Lower leg skin (tissue), 3 donors: ENCODE measurements around the gene MUC22.

Experiments used
- POLR2A ChIP-seq, 2 donors: fragments of 450-650 bp; IDR thresholded peaks; one replicate each; pipeline ENCODE4 v1.6.1; 2016 to 2017; ENCODE audit warnings: antibody characterized with exemption in 2 of 2, mild to moderate bottlenecking in 1 of 2, moderate library complexity in 1 of 2
- TF ChIP-seq, protein P1 (sequence below), 3 donors: fragments of 450-650 bp; IDR thresholded peaks; one replicate each; pipeline ENCODE4 v1.5.1; 2016; ENCODE audit warnings: antibody characterized with exemption in 3 of 3, mild to moderate bottlenecking in 3 of 3, moderate library complexity in 2 of 3

DNA sequence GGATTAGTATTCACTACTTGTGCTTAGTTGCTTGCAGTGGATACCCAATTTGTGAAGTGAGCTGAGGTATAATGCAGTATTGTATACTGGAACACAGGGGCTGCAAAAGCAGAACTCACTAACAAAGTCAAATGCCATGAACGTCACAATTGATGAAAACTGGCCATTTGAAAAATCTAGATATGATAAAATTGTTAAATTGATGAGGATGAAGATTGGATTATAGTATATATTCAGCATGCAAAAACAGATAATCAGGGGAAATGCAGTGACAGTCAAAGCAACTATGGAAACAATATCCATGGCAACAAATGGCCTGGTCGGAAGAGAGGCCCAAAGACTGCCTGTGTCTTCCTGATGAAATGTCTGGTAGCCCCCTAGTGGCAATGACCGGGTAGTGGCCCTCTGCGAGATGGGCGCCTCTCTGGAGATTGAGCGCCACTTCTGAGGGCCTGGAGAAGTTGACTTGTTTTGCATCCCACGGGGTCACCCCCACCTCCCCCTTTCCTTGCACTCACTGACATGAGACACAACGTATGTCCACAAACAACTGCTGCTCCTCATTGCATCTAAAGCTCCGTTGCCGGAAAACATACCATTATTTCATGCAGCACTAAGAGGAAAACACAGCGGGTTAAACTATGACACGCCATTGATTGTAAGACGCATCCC is 58.5 kb downstream of the MUC22 start:
- TF ChIP-seq POLR2A (IDR thresholded peaks at IDR 0.05) = no peak
- TF ChIP-seq, protein P1, sequence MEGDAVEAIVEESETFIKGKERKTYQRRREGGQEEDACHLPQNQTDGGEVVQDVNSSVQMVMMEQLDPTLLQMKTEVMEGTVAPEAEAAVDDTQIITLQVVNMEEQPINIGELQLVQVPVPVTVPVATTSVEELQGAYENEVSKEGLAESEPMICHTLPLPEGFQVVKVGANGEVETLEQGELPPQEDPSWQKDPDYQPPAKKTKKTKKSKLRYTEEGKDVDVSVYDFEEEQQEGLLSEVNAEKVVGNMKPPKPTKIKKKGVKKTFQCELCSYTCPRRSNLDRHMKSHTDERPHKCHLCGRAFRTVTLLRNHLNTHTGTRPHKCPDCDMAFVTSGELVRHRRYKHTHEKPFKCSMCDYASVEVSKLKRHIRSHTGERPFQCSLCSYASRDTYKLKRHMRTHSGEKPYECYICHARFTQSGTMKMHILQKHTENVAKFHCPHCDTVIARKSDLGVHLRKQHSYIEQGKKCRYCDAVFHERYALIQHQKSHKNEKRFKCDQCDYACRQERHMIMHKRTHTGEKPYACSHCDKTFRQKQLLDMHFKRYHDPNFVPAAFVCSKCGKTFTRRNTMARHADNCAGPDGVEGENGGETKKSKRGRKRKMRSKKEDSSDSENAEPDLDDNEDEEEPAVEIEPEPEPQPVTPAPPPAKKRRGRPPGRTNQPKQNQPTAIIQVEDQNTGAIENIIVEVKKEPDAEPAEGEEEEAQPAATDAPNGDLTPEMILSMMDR (IDR thresholded peaks at IDR 0.05) = peak in 1 of 3 donors; percentile 47
